ENCODE measurements around the gene NTN5. TPM values are rescaled to one million over a fixed set of nuclear protein-coding genes. Genes with fewer than 3 reads are reported as not detected.
A peak's percentile ranks its signal among the peaks of the same experiment; 100 is the strongest.
"Not testable (repeated sequence)": the region's sequence is repeated elsewhere in the genome, so short reads cannot be mapped to it uniquely, and the experiment has no call there.

NTN5 gene
- polyA plus RNA-seq, 1 donor, result 2.9 TPM

DNA sequence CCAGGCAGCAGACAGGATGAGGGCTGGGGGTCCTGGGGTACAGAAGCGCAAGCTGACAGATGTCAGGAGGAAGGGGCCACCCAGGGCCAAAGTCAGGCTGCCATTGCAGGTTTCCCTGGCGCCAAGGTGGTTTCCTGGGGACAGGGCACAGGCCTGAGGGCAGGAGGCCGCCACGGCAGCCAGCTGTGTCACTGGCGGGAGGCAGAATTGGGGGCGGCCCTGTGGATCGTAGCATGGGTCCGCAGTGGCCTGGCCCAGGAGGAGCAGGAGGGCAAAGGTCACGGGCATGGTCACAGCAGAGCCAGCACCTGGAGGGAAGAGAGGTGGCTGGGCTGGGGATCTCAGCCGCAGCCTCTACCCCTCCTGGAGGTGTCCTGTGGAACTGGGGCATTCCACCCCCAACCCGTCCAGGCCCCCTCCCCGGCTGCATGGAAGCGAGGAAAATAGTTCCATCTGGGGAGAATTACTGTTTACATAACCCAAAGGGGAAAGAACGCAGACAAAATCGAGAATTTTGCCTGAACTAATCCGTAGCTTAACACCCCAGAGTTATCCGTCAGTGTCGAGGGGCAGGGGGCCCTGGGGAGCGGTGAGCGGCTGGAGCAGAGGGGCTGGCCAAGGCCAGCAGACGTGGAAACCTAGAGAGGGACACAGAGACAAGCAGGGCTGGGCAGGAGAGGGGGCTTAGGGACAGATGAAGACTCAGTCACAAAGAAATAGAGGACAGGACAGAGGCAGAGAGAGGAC, 1.9 kb downstream of the NTN5 start:
- no peak for DNase-seq (ENCODE audit: low read depth)

DNA sequence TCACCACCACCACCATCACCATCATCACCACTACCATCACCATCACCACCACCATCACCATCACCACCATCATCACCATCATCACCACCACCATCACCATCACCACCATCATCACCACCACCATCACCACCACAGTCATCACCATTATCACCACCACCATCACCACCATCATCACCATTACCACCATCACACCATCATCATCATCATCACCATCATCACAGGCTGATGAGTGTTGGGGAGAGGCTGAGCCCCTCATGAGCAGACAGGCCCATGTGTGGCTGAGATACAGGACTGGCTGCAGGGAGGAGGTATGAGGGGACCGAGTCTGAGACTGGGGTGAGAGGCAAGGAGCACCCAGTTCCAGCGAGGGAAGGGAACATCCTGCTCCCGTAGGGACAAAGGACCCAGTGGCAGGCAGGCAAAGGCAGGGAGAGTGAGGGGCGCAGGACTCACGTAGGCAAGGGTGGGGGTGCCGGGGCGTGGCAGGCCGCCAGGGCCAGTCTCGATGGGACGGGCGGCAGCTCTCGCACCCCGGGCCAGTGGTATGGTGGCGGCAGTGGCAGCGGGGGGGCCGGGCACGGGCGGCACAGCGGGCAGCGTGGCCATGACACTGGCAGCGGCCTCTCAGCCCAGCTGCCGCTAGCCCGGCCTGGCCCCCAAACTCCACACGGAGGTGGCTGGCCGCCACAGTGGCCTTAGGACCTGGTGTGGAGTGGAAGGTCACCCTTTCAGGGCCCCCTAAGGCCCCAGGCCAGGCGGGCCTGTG, 2.7 kb downstream of the NTN5 start:
- no peak for DNase-seq (ENCODE audit: low read depth)

DNA sequence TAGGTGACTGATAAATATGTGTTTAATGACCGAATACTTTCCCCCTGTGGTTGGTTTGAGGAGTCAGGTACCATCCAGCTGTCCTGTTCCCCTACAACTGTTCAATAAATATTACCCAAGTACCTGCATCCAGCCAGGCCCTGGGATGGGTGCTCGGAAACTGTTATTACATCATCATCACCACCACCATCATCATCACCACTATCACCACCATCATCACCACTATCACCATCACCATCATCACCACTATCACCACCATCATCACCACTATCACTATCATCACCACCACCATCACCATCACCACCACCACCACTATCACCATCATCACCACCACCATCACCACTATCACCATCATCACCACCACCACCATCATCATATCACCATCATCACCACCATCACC, 4.1 kb downstream of the NTN5 start:
- DNase-seq (ENCODE audit: low read depth), result no peak

DNA sequence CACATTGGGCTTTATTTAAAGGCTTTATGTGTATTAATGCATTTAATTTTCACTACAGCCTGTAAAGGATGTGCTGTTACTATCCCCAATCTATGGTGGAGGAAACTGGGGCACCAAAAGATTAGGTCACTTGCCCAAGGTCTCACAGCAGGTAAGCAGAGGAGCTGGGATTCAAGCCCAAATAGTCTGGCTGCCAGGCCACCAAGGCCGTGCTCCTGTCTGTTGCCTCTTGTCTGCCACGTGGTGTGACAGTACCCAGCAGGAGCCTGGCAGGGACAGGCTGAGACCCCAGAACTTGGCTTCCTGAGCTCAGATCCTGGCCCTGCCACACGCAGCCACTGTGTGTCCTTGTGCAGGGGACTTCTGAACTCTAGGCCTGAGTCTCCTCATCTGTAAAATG, 4.5 kb downstream of the NTN5 start:
- no peak for DNase-seq (ENCODE audit: low read depth)

DNA sequence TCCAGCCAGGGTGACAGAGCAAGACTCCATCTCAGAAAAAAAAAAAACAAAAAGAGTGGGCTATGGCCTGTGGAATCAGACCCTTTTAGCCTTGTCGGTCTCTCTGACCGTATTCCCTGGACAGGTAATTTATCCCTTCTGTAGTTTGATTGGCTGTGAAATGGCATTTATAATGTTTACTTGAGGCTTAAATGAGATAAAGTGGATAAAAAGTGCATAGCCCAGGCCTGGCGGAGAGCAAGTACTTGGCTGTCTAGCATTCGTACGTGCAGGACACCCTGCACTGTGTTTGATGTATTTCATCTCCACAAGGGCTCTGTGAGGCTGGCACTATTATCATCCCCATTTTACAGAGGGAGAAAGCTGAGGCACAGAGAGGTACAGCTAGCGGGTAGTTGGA, 7.0 kb downstream of the NTN5 start:
- DNase-seq (ENCODE audit: low read depth), result no peak

DNA sequence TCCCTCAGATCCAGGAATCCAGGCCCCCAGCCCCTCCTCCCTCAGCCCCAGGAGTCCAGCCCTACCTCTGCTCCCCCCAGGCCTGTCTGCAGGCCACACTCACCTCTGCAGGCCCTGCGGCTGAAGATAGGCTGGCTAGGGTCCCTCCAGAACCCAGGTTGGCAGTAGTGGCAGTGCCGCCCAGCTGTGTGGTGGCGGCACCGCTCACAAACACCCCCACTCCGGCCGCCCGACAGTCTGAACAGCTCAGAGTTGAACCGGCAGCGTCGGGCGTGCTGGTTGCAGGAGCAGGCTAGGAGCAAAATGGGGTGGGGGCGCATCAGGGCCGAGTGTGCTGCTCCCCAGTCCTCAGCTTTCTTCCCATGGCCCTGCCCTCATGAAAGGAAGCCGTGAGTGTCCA, 8.3 kb downstream of the NTN5 start:
- DNase-seq (ENCODE audit: low read depth), result no peak

DNA sequence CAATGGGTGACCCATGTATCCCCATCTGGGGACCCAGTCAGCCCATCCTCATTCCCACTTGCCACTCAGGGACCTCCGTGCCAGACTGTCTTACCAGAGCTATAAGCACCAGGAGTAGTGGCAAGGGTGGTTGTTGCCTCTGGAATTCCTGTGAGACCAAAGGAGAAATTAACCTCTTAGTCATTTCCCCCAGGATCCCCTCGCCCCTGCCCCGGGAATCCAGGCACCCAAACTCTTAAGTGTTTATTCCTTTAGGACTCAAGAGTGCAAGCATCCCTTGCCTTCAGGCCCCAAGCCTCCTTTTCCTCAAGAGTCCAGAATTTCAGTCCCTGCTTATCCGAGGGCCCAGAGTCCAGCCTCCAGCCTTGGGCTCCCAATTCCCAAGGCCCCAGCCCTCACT, 9.2 kb downstream of the NTN5 start:
- no peak for DNase-seq (ENCODE audit: low read depth)

DNA sequence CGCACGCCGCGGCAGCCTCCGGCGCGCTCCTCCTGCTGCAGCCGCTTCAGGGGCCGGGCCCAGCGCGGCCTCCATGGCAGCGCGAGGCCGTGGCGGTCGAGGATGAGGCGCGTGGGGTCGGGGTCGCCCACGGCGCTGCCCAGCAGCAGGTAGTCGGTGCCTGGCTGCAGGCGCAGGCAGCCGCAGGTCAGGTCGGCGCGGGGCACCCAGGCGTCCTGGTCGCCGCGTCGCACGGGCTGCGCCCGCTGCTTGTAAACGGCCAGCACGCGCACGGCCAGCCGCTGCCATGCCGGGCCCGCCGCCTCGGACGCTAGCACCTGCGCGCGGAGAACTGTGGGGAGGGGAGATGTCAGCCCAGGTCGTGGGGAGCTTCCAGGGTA, 11.1 kb downstream of the NTN5 start:
- no peak for DNase-seq (ENCODE audit: low read depth)

DNA sequence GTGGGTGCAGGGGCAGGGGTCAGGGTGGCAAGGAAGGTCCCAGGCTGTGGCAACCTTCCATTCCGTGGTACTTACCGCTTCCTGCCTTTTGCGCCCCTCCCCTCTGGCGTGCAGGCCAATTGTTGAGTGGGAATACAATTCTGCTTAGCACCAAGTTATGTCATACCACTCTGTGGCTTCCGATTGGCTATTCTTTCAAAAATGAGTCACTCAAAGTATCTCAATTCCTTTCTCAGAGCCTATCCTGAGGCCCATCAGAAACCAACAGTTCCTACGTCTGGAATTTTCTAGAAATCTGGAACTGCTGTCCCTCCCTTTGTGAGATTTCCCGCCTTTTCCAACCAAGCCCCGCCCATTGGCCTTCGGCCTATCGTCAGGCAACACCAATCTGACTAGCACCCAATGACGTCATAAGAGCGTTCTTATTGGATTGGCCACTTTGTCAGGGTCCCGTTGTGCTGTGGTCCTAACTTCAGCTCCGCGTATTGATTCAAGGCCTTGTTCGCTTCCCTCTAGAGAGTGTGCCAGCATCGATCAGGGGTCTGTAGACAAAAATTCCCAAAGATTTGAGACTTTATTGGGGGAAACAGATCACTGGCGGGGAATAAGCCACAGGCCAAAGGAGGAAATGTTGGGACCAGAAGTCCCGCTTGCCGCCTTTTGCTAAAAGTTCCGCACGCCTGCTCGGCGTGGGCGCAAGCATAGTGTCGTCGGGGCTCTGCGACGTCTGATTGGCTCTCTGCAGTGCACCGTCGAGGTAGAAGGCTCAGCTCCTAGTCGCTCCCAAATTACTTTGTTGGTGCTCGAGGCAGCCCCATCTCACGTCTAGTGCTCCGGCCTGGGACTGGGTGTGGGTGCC, 11.7 kb downstream of the NTN5 start:
- DNase-seq (ENCODE audit: low read depth), result peak; percentile 46

DNA sequence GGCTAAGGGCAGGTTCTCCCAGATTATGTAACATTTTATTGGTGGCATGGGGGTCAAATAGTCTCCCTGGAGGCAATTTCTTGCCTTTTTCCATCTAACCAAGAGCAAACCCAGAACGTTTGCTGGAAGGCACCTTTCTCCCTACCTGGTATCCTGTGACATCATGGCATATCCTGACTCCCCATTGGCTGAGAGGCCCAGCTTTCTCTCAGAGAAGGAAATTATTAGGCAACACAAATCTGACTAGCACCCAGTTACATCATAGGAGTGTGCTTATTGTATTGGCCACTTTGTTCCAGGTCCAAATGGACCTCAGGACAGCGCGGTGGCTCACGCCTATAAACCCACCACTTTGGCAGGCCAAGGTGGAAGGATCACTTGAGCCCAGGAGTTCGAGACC, 13.0 kb downstream of the NTN5 start:
- no peak for DNase-seq (ENCODE audit: low read depth)

DNA sequence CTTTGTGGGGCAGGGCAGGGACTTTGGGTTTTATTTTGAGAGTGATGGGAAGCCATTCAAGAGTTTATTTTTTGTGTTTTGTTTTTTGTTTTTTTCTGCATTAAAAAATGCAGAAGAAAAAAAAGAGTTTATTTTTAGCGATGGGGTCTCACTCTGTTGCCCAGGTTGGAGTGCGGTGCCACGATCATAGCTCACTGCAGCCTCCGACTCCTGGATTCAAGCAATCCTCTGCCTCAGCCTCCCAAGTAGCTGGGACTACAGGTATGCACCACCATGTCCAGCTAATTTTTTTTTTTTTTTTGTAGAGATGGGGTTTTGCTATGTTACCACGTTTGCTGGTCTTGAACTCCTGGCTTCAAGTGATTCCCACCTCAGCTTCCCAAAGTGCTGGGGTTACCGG, 14.3 kb downstream of the NTN5 start:
- DNase-seq (ENCODE audit: low read depth), result no peak

DNA sequence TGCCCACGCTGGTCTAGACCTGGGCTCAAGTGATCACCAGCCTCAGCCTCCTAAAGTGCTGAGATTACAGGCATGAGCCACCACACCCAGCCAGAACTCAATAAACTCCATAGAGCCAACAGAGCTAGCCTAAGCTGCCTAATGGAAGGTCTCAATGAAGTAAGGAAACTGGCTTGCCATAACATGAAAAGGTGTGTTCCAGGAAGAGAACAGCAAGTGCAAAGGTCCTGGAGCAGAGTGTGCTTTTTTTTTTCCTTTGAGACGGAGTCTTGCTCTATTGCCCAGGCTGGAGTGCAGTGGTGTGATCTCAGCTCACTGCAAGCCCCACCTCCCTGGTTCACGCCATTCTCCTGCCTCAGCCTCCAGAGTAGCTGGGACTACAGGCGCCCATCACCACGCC, 15.0 kb downstream of the NTN5 start:
- DNase-seq (ENCODE audit: low read depth), result not testable (repeated sequence)

DNA sequence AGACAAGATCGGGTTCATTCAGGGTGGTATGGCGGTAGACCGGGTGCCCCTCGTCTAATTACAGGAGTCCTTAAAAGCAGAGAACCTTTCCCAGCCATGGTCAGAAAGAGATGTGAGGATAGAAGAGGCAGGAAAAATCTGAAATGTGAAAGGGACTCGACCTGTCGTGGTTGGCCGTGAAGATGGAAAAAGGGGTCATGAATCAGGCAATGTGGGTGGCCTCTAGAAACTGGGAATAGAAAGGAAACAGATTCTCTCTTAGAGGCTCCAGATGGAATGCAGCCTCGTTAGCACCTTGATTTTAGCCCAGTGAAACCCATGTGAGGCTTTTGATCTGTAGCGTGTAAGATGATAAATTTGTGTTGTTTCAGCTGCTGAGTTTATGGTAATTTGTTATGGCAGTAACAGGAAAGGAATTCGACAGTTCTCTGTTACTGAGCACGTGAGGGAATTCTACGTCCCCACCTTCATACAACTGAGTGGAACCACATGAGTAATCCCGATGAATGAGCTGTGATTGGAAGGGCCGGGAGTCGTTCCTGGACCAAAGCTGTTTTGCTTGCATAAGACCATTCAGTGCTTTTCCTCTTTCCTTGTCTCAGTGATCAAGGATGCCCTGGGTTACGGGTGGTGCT, 15.9 kb downstream of the NTN5 start:
- no peak for DNase-seq (ENCODE audit: low read depth)

DNA sequence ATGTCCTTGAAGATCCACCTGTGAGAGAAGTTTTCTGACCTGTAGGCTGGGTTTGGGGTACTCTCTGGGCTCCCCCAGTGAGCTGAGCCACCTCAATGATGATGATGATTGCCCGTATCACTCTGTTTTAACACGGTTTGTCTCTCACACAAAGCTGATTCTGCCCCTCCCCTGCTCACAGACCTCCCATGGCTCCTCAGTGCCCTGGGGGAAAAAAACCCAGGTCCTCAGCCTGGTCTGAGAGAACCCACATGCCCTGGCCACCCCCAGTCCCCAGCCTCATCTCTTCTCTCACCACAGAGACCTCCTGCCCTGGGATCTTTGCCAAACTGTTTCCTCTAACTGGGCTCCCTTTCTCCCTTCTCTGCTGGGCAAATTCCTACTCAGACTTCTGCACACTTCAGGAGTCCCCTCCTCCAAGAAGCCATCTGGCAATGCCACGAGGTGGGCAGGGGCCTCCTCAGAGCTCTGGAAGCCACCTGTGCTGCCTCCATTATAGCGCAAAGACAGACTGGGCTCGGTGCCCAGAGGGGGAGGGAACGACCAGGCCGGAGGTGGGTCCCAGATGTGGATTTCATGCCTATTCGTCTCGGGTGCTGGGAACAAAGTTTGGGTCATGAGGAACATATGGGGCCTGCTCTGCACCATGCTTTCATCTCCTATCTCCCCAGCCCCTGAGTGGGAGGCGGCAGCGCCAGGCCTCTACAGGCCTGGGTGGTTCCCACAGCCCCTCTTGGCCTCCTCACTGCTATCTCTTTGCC, 18.3 kb downstream of the NTN5 start:
- DNase-seq (ENCODE audit: low read depth), result no peak

DNA sequence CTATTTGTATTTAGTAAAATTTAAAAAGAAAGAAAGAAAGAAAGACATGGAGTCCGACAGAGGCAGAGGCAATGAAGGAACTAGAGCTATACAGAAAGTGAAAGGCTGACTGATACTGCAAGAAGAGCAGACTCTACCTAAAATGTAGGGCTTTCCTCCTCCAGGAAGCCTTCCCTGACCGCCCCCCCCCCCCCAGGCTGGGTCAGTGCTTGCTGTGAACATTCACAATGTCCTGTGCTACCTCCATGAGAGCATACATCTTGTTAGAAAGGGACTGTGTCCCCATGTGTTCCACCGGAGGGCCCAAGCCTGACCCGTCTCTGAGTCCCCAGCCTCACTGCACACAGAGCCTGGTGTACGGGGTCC, 21.2 kb downstream of the NTN5 start:
- no peak for DNase-seq (ENCODE audit: low read depth)

DNA sequence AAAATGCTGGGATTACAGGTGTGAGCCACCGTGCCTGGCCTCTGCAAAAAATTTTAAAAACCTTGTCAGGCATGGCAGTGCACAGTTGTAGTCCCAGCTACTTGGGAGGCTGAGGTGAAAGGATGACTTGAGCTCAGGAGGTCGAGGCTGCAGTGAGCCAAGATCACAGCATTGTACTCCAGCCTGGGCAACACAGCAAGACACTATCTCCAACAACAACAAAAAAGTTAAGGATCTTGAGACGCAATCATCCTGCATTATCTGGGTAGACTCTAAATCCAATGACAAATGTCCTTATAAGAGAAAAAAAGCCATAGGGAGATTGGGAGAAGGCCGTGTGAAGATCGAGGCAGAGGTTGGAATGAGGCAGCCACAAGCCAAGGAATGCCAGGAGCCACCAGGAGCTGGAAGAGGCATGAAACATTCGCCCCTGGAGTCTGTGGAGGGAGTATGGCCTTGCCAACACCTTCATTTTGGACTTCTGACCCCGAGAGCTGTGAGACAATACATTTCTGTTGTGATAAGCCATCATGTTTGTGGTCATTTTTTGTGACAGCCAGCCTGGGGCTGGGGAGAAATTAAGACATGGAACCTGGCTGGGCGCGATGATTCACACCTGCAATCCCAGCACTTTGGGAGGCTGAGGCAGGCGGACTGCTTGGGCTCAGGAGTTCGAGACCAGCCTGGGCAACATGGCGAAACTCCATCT, 21.7 kb downstream of the NTN5 start:
- DNase-seq (ENCODE audit: low read depth), result no peak

DNA sequence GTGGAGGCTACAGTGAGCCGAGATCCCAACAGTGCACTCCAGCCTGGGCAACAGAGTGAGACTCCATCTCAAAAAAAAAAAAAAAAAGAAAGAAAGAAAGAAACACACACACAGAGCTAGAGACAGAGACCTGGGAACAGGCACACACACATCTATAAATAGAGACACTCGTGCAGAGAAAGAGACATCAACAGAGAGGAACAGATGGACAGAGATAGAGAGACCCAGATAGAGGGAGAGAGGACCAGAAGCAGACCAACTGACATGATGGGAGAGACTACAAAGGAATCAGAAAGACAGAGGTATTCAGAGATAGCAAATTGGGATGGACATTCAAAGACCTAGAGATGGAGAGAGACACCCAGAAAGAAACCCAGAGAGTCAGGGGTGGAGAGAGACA, 24.7 kb downstream of the NTN5 start:
- DNase-seq (ENCODE audit: low read depth), result no peak

DNA sequence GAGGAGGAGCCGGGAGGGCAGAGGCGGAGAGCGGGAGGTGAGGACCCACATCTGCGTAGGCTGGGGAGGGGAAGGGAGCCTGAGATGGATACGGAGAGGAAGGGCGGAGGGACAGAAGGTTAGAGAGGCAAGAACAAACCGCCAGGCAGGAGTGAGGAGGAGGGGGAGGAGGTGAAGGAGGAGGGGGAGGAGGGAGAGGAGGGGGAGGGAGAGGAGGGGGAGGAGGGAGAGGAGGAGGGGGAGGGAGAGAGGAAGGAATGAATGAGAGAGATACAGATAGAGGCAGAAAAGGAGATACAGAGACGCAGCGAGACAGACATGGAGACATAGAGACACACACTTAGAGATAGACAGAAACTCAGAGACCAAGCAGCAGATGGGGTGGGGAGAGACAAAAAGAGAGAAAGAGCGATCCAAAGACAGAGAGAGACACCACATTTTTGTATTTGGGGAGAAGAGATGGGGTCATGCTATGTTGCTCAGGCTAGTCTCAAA, 26.0 kb downstream of the NTN5 start:
- DNase-seq (ENCODE audit: low read depth), result no peak

DNA sequence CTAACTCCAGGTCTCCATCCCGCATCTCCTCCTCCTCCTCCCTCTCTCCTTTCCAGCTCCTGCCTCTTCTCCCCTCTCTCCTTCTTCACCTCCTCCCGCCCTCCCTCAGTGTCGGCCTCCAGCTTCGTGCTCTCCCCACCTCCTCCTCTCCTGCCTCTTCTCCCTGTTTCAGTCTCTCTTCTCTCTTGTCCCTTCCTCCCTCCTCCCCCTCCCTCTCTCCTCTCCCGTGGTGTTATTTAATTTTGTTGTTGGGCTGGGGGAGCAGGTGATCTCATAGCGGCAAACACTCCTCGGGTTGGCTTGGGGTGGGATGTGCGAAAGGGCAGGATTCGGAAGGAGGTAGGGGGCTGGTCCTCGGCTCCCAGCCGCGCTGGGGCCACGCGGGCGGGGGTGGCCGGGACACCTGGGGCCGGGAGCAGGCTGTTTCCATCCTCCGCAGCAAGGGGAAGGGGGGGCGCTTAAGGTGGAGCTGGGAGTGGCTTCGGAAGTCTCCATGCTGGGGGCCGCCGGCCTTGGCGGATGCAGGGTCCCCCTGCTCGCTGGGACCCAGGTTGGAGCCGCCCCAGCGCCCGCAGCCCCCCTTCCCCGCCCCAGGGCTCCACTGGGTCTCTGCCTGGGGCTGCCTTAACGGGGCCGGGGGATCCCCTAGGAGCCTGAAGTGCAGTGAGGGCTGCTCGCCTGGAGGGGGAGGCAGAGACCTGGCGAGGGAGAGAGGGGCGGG, 26.7 kb downstream of the NTN5 start, which contains the start of gene CA11:
CA11 (minus strand) TSS at position 187 of the 721 bp plus-strand sequence. CDS start 555 bp downstream, outside the sequence.
- no peak for DNase-seq (ENCODE audit: low read depth)

DNA sequence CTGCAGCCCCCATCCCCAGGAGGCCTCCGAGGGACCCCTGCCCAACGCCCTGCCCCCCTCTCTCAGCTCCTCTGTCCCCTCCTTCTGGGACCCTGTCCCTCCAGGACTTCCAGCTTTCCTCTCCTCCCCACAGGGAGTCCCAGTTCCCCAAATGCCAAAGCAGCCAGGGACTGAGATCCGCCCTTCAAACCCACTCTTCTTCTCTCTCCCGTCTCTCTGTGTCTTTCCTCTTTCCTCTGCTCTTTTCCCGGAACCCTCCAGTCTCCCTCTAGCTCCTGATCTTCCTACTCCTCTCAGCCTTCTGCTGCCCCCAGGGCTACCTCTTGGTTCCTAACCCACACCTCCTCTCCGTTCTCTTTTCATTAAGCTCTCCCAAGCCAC, 27.2 kb downstream of the NTN5 start:
- DNase-seq (ENCODE audit: low read depth), result no peak
